HG03565 (cell line): ENCODE measurements around the gene RABL6.
"Not testable (repeated sequence)": the region's sequence is repeated elsewhere in the genome, so short reads cannot be mapped to it uniquely, and the experiment has no call there.

Experiments
- ATAC-seq: cut with Tn5 transposase; IDR thresholded peaks from one replicate; pipeline ENCODE4 v1.9.1; 2021; ENCODE audit warnings: mild to moderate bottlenecking, moderate library complexity; ENCODE audit not compliant: unreplicated experiment

The RABL6 gene, protein sequence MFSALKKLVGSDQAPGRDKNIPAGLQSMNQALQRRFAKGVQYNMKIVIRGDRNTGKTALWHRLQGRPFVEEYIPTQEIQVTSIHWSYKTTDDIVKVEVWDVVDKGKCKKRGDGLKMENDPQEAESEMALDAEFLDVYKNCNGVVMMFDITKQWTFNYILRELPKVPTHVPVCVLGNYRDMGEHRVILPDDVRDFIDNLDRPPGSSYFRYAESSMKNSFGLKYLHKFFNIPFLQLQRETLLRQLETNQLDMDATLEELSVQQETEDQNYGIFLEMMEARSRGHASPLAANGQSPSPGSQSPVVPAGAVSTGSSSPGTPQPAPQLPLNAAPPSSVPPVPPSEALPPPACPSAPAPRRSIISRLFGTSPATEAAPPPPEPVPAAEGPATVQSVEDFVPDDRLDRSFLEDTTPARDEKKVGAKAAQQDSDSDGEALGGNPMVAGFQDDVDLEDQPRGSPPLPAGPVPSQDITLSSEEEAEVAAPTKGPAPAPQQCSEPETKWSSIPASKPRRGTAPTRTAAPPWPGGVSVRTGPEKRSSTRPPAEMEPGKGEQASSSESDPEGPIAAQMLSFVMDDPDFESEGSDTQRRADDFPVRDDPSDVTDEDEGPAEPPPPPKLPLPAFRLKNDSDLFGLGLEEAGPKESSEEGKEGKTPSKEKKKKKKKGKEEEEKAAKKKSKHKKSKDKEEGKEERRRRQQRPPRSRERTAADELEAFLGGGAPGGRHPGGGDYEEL

GRCh38 chr9:136807281-136808074 is at the start of gene RABL6:
TSS of gene RABL6 (plus strand) at chr9:136807948. CDS start at chr9:136808197, 249 bp downstream.
- ATAC-seq = peak; percentile 61

DNA sequence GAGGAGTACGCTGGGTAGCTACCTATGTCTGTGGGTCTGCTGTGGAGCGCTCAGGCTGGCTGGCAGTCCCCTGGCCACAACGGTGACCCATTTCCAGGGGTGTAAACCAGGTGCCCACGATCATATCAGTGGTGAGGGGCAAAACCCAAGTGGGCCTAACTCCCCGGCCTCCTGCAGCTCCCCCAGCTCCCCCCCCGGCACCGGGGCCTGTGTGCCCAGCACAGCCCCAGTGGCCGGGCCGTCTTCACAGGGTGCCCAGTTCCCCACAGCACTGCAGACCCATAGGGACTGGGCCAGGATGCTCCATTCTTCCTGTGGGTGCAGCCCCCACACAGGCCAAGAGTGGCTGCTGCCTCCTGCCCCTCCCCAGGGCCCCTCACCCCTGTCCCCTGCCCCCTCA is 48.7 kb upstream of the RABL6 start:
- no peak for ATAC-seq

DNA sequence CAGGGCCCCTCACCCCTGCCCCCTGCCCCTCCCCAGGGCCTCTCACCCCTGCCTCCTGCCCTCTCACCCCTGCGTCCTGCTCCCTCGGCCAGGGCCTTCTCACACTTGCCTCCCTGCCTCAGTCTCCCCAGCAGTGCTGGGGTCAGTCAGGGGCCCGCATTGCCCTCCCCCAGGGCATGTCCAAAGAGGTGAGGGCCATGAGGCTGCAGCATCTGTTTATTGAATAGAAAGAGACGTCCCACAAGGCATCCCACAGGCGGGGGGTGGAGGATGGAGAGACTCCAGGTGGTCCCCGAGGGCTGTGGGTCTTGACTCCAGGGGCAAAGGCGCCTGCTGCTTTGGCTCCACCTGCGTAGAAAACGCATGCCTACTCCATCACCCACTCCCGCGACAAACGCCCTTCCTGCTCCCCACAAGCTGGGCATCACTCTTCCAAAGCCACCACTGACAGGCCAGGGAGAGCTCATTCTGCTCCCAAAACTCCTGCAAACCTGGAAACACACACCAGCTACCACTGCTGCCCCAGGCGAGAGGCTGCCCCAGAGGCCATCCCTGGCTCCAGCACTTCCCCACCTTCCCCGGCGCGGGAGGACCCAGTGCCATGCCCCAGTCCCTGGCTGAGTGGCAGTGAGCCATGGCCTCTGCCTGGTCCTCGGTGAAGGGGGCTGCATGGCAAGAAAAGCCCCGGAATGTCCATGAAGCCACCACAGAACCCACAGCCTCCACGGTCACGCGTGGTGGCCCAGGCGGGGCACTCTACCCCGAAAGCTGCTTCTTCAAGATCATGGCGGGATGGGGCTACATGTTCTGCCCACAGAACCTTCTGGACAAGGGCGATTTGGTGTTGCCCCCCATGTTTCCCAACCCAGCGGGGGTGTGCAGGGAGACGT is 48.1 kb upstream of the RABL6 start:
- no peak for ATAC-seq

DNA sequence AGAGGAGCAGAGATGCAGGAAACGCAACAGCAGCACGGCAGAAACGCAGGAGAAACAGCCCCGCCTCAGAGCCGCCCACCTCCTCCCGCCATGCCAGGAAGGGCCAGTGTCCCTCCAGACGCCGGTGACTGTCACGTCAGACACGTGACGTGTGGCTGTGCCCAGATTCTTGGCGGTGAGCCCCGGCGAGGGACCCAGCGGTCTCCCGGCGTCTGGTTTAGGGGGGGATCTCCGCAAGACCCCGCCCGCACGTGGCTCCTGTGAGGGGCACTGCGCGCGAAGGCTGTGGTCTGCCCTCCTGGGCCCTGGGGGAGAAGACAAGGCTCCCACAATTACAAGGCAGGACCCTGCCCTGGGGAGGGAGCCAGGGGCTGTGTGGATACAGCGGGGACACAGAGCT is 47.3 kb upstream of the RABL6 start:
- ATAC-seq = no peak

- not testable (repeated sequence) for ATAC-seq
Measured at GRCh38 chr9:136760834-136761544, 46.8 kb upstream of the RABL6 start.

GRCh38 chr9:136761545-136761981 is 46.2 kb upstream of the RABL6 start:
- no peak for ATAC-seq

GRCh38 chr9:136762221-136762691 is 45.5 kb upstream of the RABL6 start:
- no peak for ATAC-seq

- no peak for ATAC-seq
Measured at GRCh38 chr9:136762915-136763648, 44.7 kb upstream of the RABL6 start.

DNA sequence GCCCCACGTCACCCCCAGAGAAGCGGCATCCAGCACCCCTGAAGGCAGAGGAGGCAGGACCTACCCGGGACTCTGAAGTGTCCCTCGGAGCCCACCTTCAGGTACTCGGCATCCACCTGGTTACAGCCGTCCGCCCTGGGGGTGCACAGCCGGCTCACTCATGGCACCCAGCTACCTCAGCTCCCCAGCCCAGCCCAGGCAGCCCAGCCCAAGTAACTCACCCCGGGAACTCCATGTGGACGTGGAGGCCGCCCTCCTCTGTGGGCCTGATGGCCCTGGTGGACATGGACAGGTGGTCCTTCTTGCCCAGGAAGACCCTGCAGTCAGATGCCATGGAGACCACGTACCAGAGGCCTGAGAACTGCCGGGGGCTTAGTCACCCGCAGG is 44.1 kb upstream of the RABL6 start:
- ATAC-seq = no peak

DNA sequence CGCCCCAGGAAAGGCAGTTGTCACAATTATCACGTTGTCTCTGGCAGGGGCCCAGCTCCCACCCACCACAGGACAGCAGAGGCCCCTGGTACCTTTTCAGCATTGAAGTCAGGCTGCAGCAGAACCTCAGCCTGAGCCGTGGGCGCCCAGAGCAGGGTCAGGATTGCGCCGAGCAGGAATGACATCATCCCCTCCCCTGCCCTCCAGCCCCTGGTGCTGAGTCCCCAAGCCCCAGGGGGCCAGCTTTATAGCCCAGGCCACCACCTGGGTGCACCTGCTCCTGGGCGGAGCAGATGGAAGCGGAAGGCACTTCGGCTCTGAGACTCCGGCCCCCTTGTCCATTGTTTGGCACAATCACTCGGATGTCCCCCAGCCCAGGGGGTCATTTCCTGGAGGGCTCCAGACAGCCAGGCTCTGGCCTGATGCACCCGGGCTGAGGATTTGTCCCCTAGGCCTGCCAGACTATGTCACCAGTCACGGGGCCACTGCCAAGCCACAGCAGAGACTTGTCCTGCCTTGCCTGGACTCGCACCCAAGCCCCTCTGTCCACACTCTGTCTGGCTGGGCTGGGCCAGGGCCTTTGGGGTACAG is 43.4 kb upstream of the RABL6 start, which contains the start of gene LCN15:
Gene LCN15 (minus strand): TSS at position 218 of the 591 bp plus-strand sequence. CDS start 30 bp downstream, at position 188.
- no peak for ATAC-seq

DNA sequence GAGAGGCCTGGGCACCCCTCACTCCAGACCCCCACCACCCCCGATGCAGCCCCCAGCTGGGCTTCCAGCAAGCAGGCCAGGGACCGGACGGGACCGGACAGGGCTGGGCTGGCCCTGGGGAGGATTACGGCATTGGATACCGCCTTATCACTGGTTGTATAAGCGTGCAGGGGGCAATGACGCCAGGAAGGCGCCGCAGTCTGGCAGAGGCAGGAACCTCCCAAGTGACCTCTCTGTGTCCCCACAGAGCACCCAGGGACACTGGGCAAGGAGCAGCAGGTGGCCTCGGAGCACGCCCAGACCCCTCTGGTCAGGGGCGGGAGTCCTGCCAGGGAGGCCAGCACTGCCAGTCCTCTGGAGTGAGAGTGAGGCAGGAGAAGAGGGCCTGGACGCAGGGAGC is 42.7 kb upstream of the RABL6 start:
- ATAC-seq = no peak

DNA sequence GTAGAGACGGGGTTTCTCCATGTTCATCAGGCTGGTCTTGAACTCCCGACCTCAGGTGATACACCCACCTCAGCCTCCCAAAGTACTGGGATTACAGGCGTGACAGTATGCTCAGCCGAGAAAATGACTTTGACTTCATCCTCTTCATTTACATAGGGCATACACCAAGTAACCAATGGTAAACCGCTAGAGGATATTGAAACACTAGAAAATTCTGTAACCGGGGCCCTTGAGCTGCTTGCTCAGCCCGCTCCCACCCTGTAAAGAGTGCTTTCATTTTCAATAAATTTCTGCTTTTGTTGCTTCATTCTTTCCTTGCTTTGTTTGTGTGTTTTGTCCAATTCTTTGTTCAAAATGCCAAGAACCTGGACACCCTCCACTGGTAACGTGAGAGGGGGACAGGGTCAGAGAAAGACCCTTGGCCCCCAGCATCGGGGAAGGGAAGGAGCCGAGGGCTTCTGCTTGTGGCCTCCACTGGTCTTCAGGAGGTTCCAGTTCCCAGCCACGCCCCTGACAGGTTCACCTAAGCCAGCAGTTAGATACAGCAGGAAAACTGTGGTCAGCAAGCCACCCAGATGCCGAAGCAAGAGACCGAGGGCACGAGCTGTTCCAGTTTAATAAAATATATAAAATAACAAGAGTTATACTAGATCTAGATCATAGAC is 41.9 kb upstream of the RABL6 start:
- ATAC-seq = not testable (repeated sequence)

GRCh38 chr9:136766410-136767120 is 41.2 kb upstream of the RABL6 start:
- not testable (repeated sequence) for ATAC-seq

GRCh38 chr9:136769710-136770191 is 38.0 kb upstream of the RABL6 start:
- no peak for ATAC-seq

GRCh38 chr9:136771907-136772415 is 35.8 kb upstream of the RABL6 start:
- no peak for ATAC-seq

DNA sequence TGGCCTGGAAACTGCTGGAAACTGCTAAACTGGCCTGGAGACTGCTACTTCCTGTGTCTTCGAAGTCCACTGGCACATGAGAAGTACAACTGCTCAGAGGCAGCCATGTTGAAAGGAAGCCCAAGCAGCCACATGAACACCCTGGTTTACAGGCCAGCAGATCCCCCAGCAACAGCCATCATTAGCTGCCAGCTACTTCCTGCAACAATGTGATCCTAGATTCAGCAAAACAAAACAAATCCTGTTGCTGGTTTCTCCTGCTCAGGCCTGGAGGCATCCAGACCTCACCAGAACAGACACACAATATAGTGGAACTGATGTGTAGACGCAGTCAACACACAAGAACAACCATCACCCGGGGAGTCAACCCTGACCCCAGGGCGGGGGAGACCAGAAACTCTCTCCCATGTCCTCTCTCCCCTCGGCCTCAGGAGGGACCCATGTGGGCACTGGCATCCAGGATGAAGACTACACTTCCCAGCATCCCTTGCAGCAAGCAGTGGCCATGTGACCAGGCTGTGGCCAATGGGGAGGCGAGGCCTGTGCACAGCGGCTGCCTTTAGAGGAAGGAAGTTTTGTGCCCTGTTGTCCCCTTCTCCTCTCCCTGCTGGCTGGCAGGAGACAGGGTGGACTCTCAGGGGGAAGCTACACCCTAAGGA is 34.2 kb upstream of the RABL6 start:
- ATAC-seq = no peak
